MM.1S (cell line): ENCODE data around the gene SNAPC1.

Source experiments
- CTCF ChIP-seq: fragments of 300-600 bp; sonication (generic); IDR thresholded peaks from 2 replicates; pipeline ENCODE4 v1.5.1; 2016; ENCODE audit warnings: antibody characterized with exemption, low read length, mixed read lengths
- EZH2phosphoT487 ChIP-seq: fragments of 300-600 bp; sonication (generic); IDR thresholded peaks from 2 replicates; pipeline ENCODE4 v1.6.1; 2018; ENCODE audit warnings: antibody characterized with exemption, low read length

- TF ChIP-seq CTCF (no peak), EZH2phosphoT487 (no peak)
Measured at GRCh38 chr14:61832783-61833182, 70.6 kb downstream of the SNAPC1 start.
